NT2/D1 (cell line): ENCODE data around the gene CMTM4.

Source experiments
- SUZ12 ChIP-seq: IDR thresholded peaks from 2 replicates; pipeline ENCODE4 v1.6.1; 2011; ENCODE audit not compliant: insufficient read length, insufficient read depth; ENCODE audit errors: extremely low read depth
- YY1 ChIP-seq: IDR thresholded peaks from 2 replicates; pipeline ENCODE4 v1.6.1; 2011; ENCODE audit not compliant: insufficient read length, insufficient read depth
- ZNF274 ChIP-seq: IDR thresholded peaks from 2 replicates; pipeline ENCODE4 v1.6.1; 2011; ENCODE audit warnings: mild to moderate bottlenecking, low read depth, low read length

- TF ChIP-seq SUZ12 = no peak
- TF ChIP-seq ZNF274 = no peak
- TF ChIP-seq YY1 = no peak
Measured at GRCh38 chr16:66651474-66651765, 45.1 kb downstream of the CMTM4 start.
